H1 (cell line): ENCODE results near the gene ADGRF5. TPM values are rescaled to one million over a fixed set of nuclear protein-coding genes. Genes with fewer than 3 reads are reported as not detected.

Experiments
- ATF2 ChIP-seq: IDR thresholded peaks from 2 replicates; pipeline ENCODE4 v1.6.1; 2012; ENCODE audit warnings: low read length, inconsistent platforms
- CREB1 ChIP-seq: IDR thresholded peaks from 2 replicates; pipeline ENCODE4 v1.6.1; 2012; ENCODE audit warnings: inconsistent platforms
- GTF2F1 ChIP-seq: IDR thresholded peaks from 2 replicates; pipeline ENCODE4 v1.6.1; 2012; ENCODE audit warnings: low read depth, low read length, improper control_type of control experiment, borderline replicate concordance
- HDAC6 ChIP-seq: IDR thresholded peaks from one replicate; pipeline ENCODE4 v1.7.1; 2012; ENCODE audit warnings: low read depth, mild to moderate bottlenecking, inconsistent platforms, low read length, moderate library complexity
- SUZ12 ChIP-seq: fragments of 200-600 bp; sonication (generic); IDR thresholded peaks from 2 replicates; pipeline ENCODE4 v1.6.1; 2012; ENCODE audit warnings: mild to moderate bottlenecking, inconsistent platforms, low read length, moderate library complexity, mixed read lengths
- polyA plus RNA-seq, 7 experiments: library from polyadenylated mRNA; depleted of rRNA in 3 of 7; stranded (reverse) in 5 of 7; unstranded in 2 of 7; fragments of >200 nt in 5 of 7; fragments of 200-250 nt in 2 of 7; gene quantifications; 1 replicate in 5 of 7; 2 replicates in 1 of 7; 4 replicates in 1 of 7; pipeline versions ENCODE4 v1.2.1 to v1.2.3, GENCODE V29; 2011 to 2013; ENCODE audit warnings: missing spikeins in 2 of 7, mixed read lengths in 2 of 7
- total RNA-seq: library from RNA; stranded (reverse); fragmentation: NEBNext Ultra II Directional; extraction: Animal tissue kit (Norgen Biotek cat#: 25700); gene quantifications from 2 replicates; pipeline ENCODE4 v1.2.1, GENCODE V29; 2021

Gene ADGRF5
- total and polyA plus RNA-seq, 2 of the 8 experiments (the other 6 are each of a cell fraction or from before 2014, with no cell fraction given) = 0.06 TPM; not detected in 1

GRCh38 chr6:46914279-46914810 is 7.4 kb downstream of the ADGRF5 start (continued):
- TF ChIP-seq ATF2 (no peak), GTF2F1 (no peak), SUZ12 (no peak), HDAC6 (no peak), CREB1 (no peak)
